Measurements from ENCODE around the gene YRDC.

Gene YRDC

DNA sequence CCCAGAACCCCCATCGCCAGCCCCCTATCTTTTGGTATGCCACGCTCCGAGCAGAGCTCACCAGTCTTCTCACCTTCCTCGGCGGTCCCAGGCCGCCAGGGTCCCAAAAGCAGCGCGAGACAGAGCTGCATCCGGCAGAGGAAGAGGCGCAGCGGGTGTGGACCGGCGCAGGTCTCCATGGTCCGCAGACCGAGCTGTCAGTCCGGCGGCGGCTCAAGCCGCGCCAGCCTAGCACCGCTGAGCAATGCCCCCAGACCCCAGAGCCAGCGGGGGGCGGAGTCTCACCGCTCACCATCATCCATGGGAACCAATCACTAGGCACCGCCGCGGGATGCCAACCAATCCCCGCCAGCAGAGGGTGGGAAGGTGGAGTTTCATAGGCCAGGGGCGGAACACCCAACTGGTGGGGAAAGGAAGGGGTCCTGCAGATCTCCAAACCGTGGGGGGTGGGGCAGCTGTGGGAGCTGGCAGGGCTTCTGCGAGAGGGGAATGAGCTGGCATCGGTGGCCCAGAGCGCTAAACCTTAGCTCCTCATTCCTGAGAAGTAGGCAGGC is 43.0 kb downstream of the YRDC start, which contains the start of gene EPHA10:
Gene EPHA10 (minus strand): TSS at position 233 of the 554 bp plus-strand sequence. CDS start 54 bp downstream, at position 179.
- DNase-seq, result no peak

DNA sequence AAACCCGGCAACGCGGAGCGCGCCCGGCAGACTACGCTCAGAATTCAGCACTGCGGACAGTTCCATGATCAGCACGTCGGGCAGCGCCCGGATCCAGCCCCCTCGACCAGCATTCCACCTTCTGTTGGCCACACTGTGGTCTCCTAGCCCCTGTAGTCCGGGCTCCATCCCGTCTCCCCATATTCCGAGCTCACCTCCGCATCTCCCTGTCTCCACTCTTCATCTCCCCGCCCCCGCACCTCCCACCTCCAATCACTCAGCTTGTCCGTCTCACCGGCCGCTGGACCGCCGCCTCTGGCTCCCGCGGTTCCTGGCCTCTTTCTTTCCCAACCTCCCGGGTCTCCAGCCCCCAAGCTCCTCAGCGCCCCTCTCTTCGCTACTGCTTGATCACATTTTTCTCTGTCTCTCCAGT is 43.6 kb downstream of the YRDC start:
- peak; percentile 4 for DNase-seq

DNA sequence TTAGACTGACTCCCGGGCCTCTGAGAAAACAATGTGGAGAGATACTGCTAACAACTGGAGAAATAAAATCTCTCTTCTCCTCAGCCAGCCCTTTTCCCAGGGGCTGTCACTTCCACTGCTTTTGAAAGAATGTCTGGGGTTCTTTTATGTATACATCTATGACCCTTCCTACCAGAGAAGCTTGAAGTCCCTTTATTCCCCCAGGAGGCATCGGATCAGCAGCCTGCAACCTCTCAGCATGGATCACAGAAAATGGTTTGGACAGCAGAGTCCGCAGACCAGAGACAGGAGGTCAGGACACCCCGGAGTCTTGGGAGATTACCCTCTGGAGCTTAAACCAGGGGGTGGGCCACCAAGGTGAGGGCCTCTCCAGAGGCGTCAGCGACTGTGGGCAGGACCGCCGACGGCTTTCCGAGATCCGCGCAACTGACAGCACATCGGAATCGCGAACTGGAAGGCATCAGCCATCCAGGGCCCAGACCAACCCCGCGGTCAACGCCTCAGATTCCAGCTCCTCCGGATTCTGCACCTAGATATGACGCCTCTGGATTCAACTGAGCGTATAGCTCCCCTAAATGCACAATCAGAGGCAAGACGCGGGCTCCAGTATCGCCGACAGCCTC is 44.1 kb downstream of the YRDC start:
- DNase-seq, result no peak

DNA sequence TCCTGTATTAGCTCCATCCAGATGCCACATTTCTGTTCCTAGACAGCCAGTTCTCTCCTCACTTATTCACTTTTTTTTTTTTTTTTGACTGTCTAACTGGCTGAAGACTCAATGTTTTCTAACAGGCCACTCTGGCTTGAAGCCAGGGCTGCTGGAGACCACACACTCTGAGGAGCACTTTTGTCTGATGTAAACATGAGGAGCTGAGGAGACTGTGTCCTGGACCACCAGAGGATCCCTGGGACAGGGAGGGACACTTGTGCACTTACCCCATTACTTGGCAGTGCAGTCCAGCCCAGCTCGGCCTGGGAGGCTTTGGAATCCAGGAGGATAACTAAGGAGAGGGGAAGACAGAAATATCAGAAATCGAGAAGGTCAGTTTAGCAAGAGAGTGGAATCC is 45.5 kb downstream of the YRDC start:
- no peak for DNase-seq

DNA sequence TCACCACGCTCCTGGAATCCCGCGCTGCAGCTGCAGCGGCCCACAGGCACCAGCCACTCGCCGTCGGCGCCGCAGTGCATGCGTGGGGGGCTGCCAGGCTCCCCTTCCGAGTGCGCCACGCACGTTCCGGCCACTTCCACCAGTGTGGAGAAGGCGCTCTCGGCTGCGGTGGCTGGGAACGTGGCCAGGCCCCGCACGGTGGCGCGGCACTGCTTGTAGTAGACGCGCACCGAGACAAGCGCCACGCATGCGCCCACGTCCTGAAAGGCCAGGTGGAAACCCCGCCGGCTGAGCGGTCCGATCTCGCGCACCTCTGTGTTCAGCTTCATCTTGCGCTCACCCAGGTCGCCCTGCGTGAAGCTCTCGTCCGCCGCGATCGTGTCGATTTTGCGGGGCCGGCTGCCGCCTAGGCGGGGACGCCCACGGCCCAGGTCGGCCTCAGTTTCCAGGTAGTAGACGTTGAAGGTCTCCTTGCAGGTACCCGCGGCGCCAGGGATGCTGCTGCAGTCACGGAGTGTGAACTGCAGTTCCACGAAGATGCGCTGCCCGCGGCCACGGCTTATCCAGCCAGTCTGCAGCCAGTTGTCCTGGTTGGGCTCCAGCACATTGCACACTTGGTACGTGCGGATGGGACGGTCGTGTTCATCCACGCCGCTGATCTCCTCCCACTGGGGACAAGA is 46.5 kb downstream of the YRDC start:
- DNase-seq, result no peak

DNA sequence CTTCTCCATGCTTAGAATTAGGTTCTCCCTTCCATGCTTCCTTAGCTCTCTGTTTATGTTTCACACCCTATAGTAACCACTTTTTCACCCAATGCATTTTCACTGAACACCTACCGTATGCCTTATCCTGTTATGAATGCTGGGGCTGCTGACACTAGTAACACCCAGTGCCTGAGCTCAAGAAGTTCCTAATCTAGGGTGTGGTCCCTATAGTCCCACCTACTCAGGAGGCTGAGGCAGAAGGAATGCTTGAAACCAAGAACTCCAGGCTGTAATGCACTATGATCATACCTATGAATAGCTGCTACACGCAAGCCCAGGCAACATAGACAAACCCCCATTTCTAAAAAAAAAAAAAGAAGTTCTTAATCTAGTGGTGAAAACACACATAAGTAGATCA is 48.6 kb downstream of the YRDC start:
- no peak for DNase-seq

DNA sequence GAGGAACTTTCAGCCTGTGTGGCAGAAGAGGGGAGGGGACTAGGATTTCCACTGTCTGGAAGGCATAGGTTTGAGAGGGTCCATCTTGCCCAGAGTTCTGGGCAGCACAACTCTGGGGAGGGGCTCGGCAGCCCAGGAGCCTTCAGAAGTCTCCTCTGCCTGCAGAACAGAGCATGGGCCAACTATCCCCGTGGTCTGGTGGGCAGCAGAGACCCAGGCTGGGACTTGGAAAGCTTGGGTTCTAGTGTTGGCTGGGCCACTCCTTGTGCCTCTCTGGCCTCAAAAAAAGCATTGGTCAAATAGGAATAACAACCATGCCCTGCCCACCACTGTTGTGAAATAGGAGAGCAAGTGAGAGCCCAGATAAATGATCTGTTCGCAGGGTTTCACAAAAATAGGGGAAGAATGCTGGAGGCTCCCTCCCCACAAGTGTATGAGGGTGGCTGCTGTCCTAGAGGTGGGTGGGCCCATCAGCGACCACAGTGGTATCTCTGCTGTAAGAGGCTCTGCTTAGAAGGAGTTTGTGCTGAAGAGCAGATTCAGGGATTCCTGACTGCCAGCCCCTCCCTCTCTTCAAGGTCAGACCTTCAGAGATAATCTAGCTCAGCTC is 52.0 kb downstream of the YRDC start:
- no peak for DNase-seq

DNA sequence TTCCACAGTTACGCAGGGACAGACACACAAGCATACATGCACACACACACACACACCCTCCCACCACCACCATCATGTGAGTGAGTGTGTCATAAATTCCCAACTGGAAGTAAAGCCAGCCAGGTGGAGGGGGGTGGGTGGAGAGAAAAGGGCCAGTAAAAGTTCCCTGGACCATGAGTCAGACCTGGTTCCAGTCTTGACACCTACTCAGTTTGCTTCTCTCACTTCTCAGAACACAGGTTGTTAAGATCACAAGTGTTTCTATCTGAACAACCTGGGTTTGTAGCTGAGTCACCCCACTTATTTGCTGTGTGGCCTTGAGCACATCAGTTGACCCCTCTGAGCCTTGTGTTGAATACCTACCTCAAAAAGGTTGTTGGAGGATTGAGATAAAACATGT is 52.7 kb downstream of the YRDC start:
- no peak for DNase-seq

DNA sequence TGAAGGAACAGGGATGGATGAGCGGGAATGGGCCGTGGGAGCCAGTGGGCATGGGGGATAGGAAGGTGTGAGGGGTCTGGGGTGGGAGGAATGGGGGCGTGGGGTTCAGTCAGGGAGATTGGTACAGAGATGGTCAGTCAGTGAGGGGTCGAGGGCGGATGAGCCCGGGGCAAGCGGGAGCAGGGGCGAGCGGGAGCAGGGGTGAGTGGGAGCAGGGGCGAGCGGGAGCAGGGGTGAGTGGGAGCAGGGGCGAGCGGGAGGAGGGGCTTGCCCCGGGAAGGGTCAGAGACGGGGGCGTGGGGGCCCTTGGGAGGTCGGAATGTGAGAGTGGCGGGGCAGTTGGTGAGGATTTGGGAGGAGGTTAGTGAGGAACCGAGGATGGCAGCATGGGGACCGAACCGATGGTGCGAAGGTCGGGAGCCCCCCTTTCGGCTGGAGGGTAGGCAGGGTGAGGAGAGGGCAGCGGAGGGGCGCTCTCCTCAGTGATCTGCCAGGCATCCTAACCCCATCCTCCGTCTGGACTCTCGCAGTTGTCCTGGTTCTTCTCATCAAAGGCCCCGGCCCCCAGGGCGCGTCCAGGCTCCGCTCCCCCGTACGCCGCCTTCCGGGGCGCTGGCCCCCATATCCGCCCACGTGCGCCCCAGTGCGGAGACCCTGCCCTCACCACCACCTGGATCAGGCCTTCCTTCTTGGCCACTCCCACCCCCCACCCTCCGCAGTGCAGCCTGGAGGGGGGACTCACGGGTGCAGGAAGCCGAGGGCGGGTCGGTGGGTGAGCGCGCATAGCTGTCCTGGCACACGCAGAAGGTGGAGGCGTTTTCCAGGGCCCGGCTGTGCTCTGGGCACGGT is 54.3 kb downstream of the YRDC start:
- DNase-seq, result no peak
